ENCODE measurements around the gene SND1.

DNA sequence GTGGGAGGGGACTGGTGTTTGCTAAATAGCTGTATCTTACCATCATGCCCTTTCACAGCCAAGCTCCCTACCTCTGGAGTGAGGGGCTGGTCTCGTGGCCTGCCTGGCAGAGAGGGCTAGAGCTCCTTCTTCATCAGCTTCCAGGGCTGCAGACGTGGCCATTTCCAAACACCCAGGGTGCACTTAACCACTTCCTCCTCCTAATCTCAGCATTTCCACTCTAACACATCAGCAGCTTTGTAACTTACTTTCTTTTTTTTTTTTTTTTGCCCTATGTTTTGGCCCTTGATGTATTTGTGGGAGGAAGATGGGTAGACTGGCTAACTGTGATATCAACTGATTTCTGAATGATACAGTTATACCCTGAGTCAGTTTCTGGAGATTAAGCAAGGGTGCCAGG lies 351.8 kb downstream of the SND1 start:
- TF ChIP-seq, protein P1, sequence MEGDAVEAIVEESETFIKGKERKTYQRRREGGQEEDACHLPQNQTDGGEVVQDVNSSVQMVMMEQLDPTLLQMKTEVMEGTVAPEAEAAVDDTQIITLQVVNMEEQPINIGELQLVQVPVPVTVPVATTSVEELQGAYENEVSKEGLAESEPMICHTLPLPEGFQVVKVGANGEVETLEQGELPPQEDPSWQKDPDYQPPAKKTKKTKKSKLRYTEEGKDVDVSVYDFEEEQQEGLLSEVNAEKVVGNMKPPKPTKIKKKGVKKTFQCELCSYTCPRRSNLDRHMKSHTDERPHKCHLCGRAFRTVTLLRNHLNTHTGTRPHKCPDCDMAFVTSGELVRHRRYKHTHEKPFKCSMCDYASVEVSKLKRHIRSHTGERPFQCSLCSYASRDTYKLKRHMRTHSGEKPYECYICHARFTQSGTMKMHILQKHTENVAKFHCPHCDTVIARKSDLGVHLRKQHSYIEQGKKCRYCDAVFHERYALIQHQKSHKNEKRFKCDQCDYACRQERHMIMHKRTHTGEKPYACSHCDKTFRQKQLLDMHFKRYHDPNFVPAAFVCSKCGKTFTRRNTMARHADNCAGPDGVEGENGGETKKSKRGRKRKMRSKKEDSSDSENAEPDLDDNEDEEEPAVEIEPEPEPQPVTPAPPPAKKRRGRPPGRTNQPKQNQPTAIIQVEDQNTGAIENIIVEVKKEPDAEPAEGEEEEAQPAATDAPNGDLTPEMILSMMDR (IDR thresholded peaks at IDR 0.05; ENCODE audit: insufficient read depth, low read length, poor library complexity, severe bottlenecking), result no peak
- no peak for TF ChIP-seq EZH2phosphoT487 (conservative IDR thresholded peaks at IDR 0.05; ENCODE audit: low read length)

All from SU-DHL-6 (cell line).